ENCODE measurements around the gene NME5.

NME5 gene

GRCh38 chr5:138109463-138110265 is 29.6 kb downstream of the NME5 start:
- TF ChIP-seq POU2F2 (IDR thresholded peaks at IDR 0.05; ENCODE audit: low read depth, low read length), result no peak
- no peak for TF ChIP-seq POLR2A (IDR thresholded peaks at IDR 0.05; ENCODE audit: low read depth, low read length)
- TF ChIP-seq SPI1 (IDR thresholded peaks at IDR 0.05; ENCODE audit: low read depth, low read length), result no peak
- no peak for TF ChIP-seq PAX5 (IDR thresholded peaks at IDR 0.05; ENCODE audit: insufficient read depth, low read length, severe bottlenecking)
- TF ChIP-seq TAF1 (IDR thresholded peaks at IDR 0.05; ENCODE audit: low read depth, low read length), result no peak
- no peak for TF ChIP-seq POLR2AphosphoS5 (IDR thresholded peaks at IDR 0.05; ENCODE audit: low read depth, low read length)
- DNase-seq (ENCODE audit: insufficient read length, low spot score), result no peak
- FAIRE-seq, result no peak

DNA sequence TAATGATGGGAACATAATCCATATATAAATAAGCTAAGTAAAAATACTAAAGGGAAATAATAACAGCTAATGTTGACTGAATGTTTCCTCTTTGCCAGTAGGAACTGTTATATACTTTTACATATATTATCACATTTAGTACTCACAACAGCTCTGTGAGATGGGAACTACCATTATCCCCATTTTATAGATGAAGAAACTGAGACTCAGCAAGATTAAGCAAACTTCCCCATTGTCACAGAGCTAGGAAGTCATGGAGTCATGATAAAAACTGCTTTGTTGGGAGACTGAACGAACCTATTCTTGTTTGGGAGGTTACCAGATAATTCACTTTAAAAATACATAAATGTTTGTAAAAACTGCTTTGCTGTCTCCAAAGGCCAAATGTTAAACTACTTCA is 32.0 kb downstream of the NME5 start:
- TF ChIP-seq SPI1 (IDR thresholded peaks at IDR 0.05; ENCODE audit: low read depth, low read length), result no peak
- no peak for TF ChIP-seq PAX5 (IDR thresholded peaks at IDR 0.05; ENCODE audit: insufficient read depth, low read length, severe bottlenecking)
- no peak for TF ChIP-seq POLR2AphosphoS5 (IDR thresholded peaks at IDR 0.05; ENCODE audit: low read depth, low read length)
- TF ChIP-seq POU2F2 (IDR thresholded peaks at IDR 0.05; ENCODE audit: low read depth, low read length), result no peak
- no peak for TF ChIP-seq POLR2A (IDR thresholded peaks at IDR 0.05; ENCODE audit: low read depth, low read length)
- no peak for TF ChIP-seq TAF1 (IDR thresholded peaks at IDR 0.05; ENCODE audit: low read depth, low read length)
- FAIRE-seq (no peak), DNase-seq (ENCODE audit: insufficient read length, low spot score) (no peak)

DNA sequence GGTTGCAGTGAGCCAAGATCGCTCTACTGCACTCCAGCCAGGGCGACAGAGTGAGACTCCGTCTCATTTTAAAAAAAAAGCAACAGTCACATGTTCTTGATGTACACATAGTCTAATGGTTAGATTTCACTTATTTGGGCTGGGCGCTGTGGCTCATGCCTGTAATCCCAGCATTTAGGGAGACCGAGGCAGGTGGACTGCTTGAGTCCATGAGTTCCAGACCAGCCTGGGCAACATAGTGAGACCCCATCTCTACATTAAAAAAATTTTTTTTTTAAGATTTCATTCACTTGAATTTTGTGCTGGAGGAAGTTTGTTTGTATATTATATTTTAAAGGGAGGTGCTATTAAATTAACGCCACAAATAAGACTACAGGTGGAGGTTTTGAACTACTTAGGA is 33.5 kb downstream of the NME5 start:
- FAIRE-seq, result no peak
- TF ChIP-seq PAX5 (IDR thresholded peaks at IDR 0.05; ENCODE audit: insufficient read depth, low read length, severe bottlenecking) (no peak), POU2F2 (IDR thresholded peaks at IDR 0.05; ENCODE audit: low read depth, low read length) (no peak)

DNA sequence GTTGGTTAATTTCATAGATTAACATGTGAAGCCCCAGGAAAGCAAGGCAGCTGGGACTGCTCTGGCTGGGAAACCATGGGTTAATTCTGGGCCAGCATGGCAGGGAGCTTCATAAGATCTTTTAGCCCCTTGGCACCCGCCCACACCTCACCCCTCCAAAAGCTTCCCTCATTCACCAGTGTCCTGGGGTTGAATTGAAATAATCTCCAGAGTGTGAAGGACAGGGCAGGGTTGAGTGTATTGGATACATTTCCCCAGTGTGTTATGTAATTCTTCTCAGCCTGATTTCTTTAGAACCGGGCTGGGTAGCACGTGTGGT is 36.0 kb downstream of the NME5 start:
- FAIRE-seq (no peak), DNase-seq (ENCODE audit: insufficient read length, low spot score) (no peak)
- no peak for TF ChIP-seq POLR2AphosphoS5 (IDR thresholded peaks at IDR 0.05; ENCODE audit: low read depth, low read length)
- no peak for TF ChIP-seq PAX5 (IDR thresholded peaks at IDR 0.05; ENCODE audit: insufficient read depth, low read length, severe bottlenecking)
- TF ChIP-seq TAF1 (IDR thresholded peaks at IDR 0.05; ENCODE audit: low read depth, low read length), result no peak
- TF ChIP-seq POU2F2 (IDR thresholded peaks at IDR 0.05; ENCODE audit: low read depth, low read length), result no peak
- no peak for TF ChIP-seq SPI1 (IDR thresholded peaks at IDR 0.05; ENCODE audit: low read depth, low read length)
- no peak for TF ChIP-seq POLR2A (IDR thresholded peaks at IDR 0.05; ENCODE audit: low read depth, low read length)

More for the DNA sequence above, 33.5 kb downstream of the NME5 start:
- DNase-seq (ENCODE audit: insufficient read length, low spot score), result no peak

- peak; percentile 28 for DNase-seq (ENCODE audit: insufficient read length, low spot score)
- peak; percentile 59 for FAIRE-seq
- TF ChIP-seq SPI1 (IDR thresholded peaks at IDR 0.05; ENCODE audit: low read depth, low read length) (peak; percentile 95), TAF1 (IDR thresholded peaks at IDR 0.05; ENCODE audit: low read depth, low read length) (no peak)
These were observed 36.5 kb downstream of the NME5 start for GRCh38 chr5:138102454-138103318.

GRCh38 chr5:138096997-138097828 is 42.0 kb downstream of the NME5 start:
- peak; percentile 81 for FAIRE-seq
- DNase-seq (ENCODE audit: insufficient read length, low spot score), result no peak

GRCh38 chr5:138096363-138096762 is 42.9 kb downstream of the NME5 start:
- DNase-seq (ENCODE audit: insufficient read length, low spot score) (no peak), FAIRE-seq (peak; percentile 23)
- TF ChIP-seq TAF1 (IDR thresholded peaks at IDR 0.05; ENCODE audit: low read depth, low read length) (no peak), POU2F2 (IDR thresholded peaks at IDR 0.05; ENCODE audit: low read depth, low read length) (no peak), POLR2A (IDR thresholded peaks at IDR 0.05; ENCODE audit: low read depth, low read length) (no peak), PAX5 (IDR thresholded peaks at IDR 0.05; ENCODE audit: insufficient read depth, low read length, severe bottlenecking) (no peak)

More at GRCh38 chr5:138096997-138097828, 42.0 kb downstream of the NME5 start:
- TF ChIP-seq TAF1 (IDR thresholded peaks at IDR 0.05; ENCODE audit: low read depth, low read length), result no peak

DNA sequence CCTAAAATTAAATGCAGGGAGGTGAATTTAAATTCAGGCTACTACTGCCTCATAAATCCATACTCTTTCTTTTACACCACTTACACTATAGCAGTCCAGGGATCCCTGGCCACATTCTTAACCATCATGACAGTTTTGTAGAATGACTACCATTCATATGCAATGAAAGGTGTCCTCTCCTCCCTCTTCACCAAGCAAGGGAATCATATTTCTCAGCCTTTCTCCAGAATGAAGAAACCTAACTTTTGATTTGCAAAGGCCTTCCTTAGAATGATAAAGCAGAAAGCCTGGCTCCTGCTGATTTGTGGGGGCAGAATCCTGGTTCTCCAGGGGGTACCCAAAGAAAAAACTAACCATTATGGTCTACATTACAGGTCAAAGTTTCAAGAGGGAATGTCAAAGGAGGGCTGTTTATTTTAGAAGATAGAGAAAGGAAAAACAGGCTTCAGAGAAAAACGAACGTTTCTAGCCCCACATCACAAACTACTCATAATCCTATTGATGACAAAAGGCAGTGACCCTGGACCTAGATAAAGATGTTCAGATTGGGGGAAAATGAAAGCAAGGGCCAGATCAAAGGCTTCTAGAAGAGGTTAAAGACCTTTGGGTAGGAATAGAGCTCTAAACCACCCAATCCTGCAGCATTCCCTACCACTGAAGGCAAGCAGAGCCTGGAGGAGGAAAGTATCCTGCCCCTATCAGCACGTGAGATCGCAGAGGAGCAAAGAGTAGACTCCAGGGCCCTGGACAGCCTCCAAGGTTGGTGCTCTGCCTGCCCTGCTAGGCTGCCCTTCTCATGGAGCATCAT is 43.9 kb downstream of the NME5 start:
- TF ChIP-seq POU2F2 (IDR thresholded peaks at IDR 0.05; ENCODE audit: low read depth, low read length) (no peak), TAF1 (IDR thresholded peaks at IDR 0.05; ENCODE audit: low read depth, low read length) (no peak), SPI1 (IDR thresholded peaks at IDR 0.05; ENCODE audit: low read depth, low read length) (no peak), POLR2A (IDR thresholded peaks at IDR 0.05; ENCODE audit: low read depth, low read length) (no peak), POLR2AphosphoS5 (IDR thresholded peaks at IDR 0.05; ENCODE audit: low read depth, low read length) (no peak), PAX5 (IDR thresholded peaks at IDR 0.05; ENCODE audit: insufficient read depth, low read length, severe bottlenecking) (no peak)
- DNase-seq (ENCODE audit: insufficient read length, low spot score), result no peak
- no peak for FAIRE-seq

GRCh38 chr5:138093036-138093435 is 46.2 kb downstream of the NME5 start:
- FAIRE-seq (no peak), DNase-seq (ENCODE audit: insufficient read length, low spot score) (no peak)
- no peak for TF ChIP-seq PAX5 (IDR thresholded peaks at IDR 0.05; ENCODE audit: insufficient read depth, low read length, severe bottlenecking)
- no peak for TF ChIP-seq POLR2AphosphoS5 (IDR thresholded peaks at IDR 0.05; ENCODE audit: low read depth, low read length)
- TF ChIP-seq POU2F2 (IDR thresholded peaks at IDR 0.05; ENCODE audit: low read depth, low read length), result no peak
- TF ChIP-seq SPI1 (IDR thresholded peaks at IDR 0.05; ENCODE audit: low read depth, low read length), result no peak
- no peak for TF ChIP-seq TAF1 (IDR thresholded peaks at IDR 0.05; ENCODE audit: low read depth, low read length)
- TF ChIP-seq POLR2A (IDR thresholded peaks at IDR 0.05; ENCODE audit: low read depth, low read length), result no peak
